Thyroid gland (tissue), 4 donors: Measurements from ENCODE around the gene BBS9. TPM values are rescaled to one million over a fixed set of nuclear protein-coding genes. Genes with fewer than 3 reads are reported as not detected.
A peak's percentile ranks its signal among the peaks of the same experiment; 100 is the strongest.

Experiments used
- DNase-seq, 2 donors: peaks; one replicate each; pipeline ENCODE4 v3.0.0-alpha.2; 2019
- H3K27ac ChIP-seq, 3 donors: fragments of 200-600 bp; sonication (generic); 1 replicate in 2 of 3; 2 replicates in 1 of 3; pipeline ENCODE4 v1.5.1; 2016 to 2019; ENCODE audit warnings: mild to moderate bottlenecking in 1 of 3, moderate library complexity in 1 of 3
- H3K27me3 ChIP-seq: fragments of 200-600 bp; sonication (generic); one replicate; pipeline ENCODE4 v1.5.1; 2019
- H3K36me3 ChIP-seq, 2 donors: fragments of 200-600 bp; sonication (generic); one replicate each; pipeline ENCODE4 v1.5.1; 2016 to 2019
- H3K4me1 ChIP-seq, 2 donors: fragments of 200-600 bp; sonication (generic); one replicate each; pipeline ENCODE4 v1.5.1; 2017 to 2019
- H3K4me3 ChIP-seq, 3 donors: fragments of 200-600 bp; sonication (generic); replicated peaks in 1 of 3; 1 replicate in 2 of 3; 2 replicates in 1 of 3; pipeline ENCODE4 v1.5.1; 2016; ENCODE audit warnings: mild to moderate bottlenecking in 1 of 3
- H3K9me3 ChIP-seq: fragments of 200-600 bp; sonication (generic); one replicate; pipeline ENCODE4 v1.5.1; 2017
- CTCF ChIP-seq, 6 experiments: fragments of 200-600 bp in 3 of 6; fragments of 450-650 bp in 3 of 6; sonication (generic) in 3 of 6; IDR thresholded peaks; one replicate each; pipeline ENCODE4 v1.5.1; 2016 to 2019; ENCODE audit warnings: antibody characterized with exemption in 6 of 6, mild to moderate bottlenecking in 2 of 6, inconsistent platforms in 1 of 6, moderate library complexity in 1 of 6
- POLR2A ChIP-seq, 2 donors: fragments of 450-650 bp; IDR thresholded peaks; one replicate each; pipeline ENCODE4 v1.6.1; 2017; ENCODE audit warnings: antibody characterized with exemption in 2 of 2, mild to moderate bottlenecking in 2 of 2, moderate library complexity in 1 of 2
- WGBS, 2 donors: methylation state at CpG; one replicate each; pipeline ENCODE4 v1.1.5; 2017; 5-methylcytosine and 5-hydroxymethylcytosine counted together
- intact Hi-C: fragments of 100-400 bp; cut with DNase I; formaldehyde crosslinking; loops from one replicate; pipeline ENCODE4 v1.15.1; 2023
- total RNA-seq, 4 donors: library from RNA; depleted of rRNA; stranded (reverse); fragments of >200 nt; gene quantifications; one replicate each; pipeline ENCODE4 v1.2.3, GENCODE V29; 2016

BBS9 gene
- total RNA-seq, 4 donors from 2014 or later = 59.2 to 84.8 (median 73.1) TPM

GRCh38 chr7:33099154-33099940 is 30.0 kb upstream of the BBS9 start:
- H3K27me3 ChIP-seq = no peaks in the 10 kb centered on the region
- WGBS, 2 donors = 90 to 93% methylated on average over 4 of the region's 4 CpGs
- DNase-seq = no peak
- no peaks in the 10 kb centered on the region for H3K9me3 ChIP-seq
- no peak overlapping the region for H3K27ac ChIP-seq
- intact Hi-C loops = no loop called here
- TF ChIP-seq CTCF (IDR thresholded peaks at IDR 0.05) (no peak), POLR2A (IDR thresholded peaks at IDR 0.05) (no peak)
- H3K36me3 ChIP-seq = peaks cover 42 to 54% of the 10 kb centered on the region in 2 donors
- H3K4me3 ChIP-seq = no peak overlapping the region
- H3K4me1 ChIP-seq = peaks cover 0 to 3% of the 10 kb centered on the region in 2 donors

GRCh38 chr7:33100770-33101169 is 28.6 kb upstream of the BBS9 start:
- H3K27ac ChIP-seq = no peak overlapping the region
- intact Hi-C loops = loop anchor here (10.0 kb wide), 1 partner anchor 216 kb away; no protein-coding TSS in a partner anchor
- no peak overlapping the region for H3K4me3 ChIP-seq
- peaks cover 0 to 4% of the 10 kb centered on the region in 2 donors for H3K4me1 ChIP-seq
- peaks cover 40 to 46% of the 10 kb centered on the region in 2 donors for H3K36me3 ChIP-seq
- H3K9me3 ChIP-seq = no peaks in the 10 kb centered on the region
- WGBS, 2 donors = 87 to 98% methylated on average over 3 of the region's 3 CpGs
- DNase-seq = no peak
- no peak for TF ChIP-seq POLR2A (IDR thresholded peaks at IDR 0.05)
- TF ChIP-seq CTCF (IDR thresholded peaks at IDR 0.05) = no peak
- H3K27me3 ChIP-seq = no peaks in the 10 kb centered on the region

GRCh38 chr7:33101906-33102305 is 27.5 kb upstream of the BBS9 start:
- Histone ChIP-seq H3K4me1 (peaks cover 6 to 15% of the 10 kb centered on the region in 2 donors), H3K9me3 (no peaks in the 10 kb centered on the region), H3K27me3 (no peaks in the 10 kb centered on the region), H3K4me3 (no peak overlapping the region), H3K27ac (no peak overlapping the region), H3K36me3 (peaks cover 29 to 36% of the 10 kb centered on the region in 2 donors)
- no peak for TF ChIP-seq CTCF (IDR thresholded peaks at IDR 0.05)
- no peak for TF ChIP-seq POLR2A (IDR thresholded peaks at IDR 0.05)
- WGBS, 2 donors = 92% methylated on average over 3 of the region's 3 CpGs
- intact Hi-C loops = loop anchor here (10.0 kb wide), 1 partner anchor 217 kb away; no protein-coding TSS in a partner anchor
- no peak for DNase-seq

GRCh38 chr7:33107136-33108066 is 22.0 kb upstream of the BBS9 start:
- TF ChIP-seq POLR2A (IDR thresholded peaks at IDR 0.05) (no peak), CTCF (IDR thresholded peaks at IDR 0.05) (peak in 3 of 6 experiments; percentile 33 to 34 (median 34))
- H3K36me3 ChIP-seq = peaks cover 7 to 9% of the 10 kb centered on the region in 2 donors
- peak; percentile 32 to 61 for DNase-seq
- WGBS, 2 donors = 44 to 47% methylated on average over 7 of the region's 7 CpGs
- peak overlapping the region; percentile 54 to 93 (median 87) for H3K27ac ChIP-seq
- H3K4me3 ChIP-seq = peak overlapping the region in 2 of 3 donors; percentile 5 to 96
- peaks cover 20 to 37% of the 10 kb centered on the region in 2 donors for H3K4me1 ChIP-seq
- H3K9me3 ChIP-seq = no peaks in the 10 kb centered on the region
- H3K27me3 ChIP-seq = no peaks in the 10 kb centered on the region
- intact Hi-C loops = loop anchor here (10.0 kb wide), 1 partner anchor 223 kb away; no protein-coding TSS in a partner anchor
